ENCODE data around the gene UPK3BL1.
"Not testable (repeated sequence)": the region's sequence is repeated elsewhere in the genome, so short reads cannot be mapped to it uniquely, and the experiment has no call there.

UPK3BL1 gene

DNA sequence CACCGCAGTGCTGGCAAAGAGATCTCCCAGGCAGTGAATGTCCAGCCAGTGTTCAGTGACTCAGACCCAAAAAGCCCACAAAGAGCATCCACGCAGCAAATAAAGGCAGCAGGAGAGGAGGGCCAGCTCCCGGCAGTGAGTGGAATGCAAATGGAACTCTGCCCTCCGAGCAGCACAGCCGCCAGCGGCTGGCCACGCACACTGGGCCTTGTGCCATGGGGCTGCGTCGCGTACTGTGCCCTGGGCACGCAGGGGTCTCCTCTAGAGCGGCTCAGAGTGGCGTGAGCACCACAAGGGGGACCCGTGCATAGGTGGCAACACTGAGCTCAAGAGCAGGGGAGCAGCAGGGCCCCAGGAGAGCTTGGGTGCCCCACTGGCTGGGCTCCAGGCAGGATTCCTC is 24.9 kb upstream of the UPK3BL1 start:
- H3K36me3 ChIP-seq (ENCODE audit: control insufficient read depth in 2 of 2, insufficient read depth in 1 of 2, low read length in 2 of 2); H3K9me3 ChIP-seq (ENCODE audit: control insufficient read depth, insufficient read depth, low read depth, low read length); H3K27ac ChIP-seq (ENCODE audit: extremely low read depth, low read depth, low read length); H3K4me1 ChIP-seq (ENCODE audit: control insufficient read depth, insufficient read depth, low read length); POLR2A ChIA-PET; CTCF ChIA-PET; H3K4me3 ChIP-seq (ENCODE audit: low read depth, low read length): not testable (repeated sequence)

GRCh38 chr7:102666850-102667249 is 24.3 kb upstream of the UPK3BL1 start:
- H3K4me1 ChIP-seq (ENCODE audit: control insufficient read depth, insufficient read depth, low read length); H3K27ac ChIP-seq (ENCODE audit: extremely low read depth, low read depth, low read length); H3K36me3 ChIP-seq (ENCODE audit: control insufficient read depth in 2 of 2, insufficient read depth in 1 of 2, low read length in 2 of 2); H3K4me3 ChIP-seq (ENCODE audit: low read depth, low read length); CTCF ChIA-PET; POLR2A ChIA-PET; H3K9me3 ChIP-seq (ENCODE audit: control insufficient read depth, insufficient read depth, low read depth, low read length): not testable (repeated sequence)

- H3K4me1 ChIP-seq (ENCODE audit: control insufficient read depth, insufficient read depth, low read length); H3K27ac ChIP-seq (ENCODE audit: extremely low read depth, low read depth, low read length); H3K4me3 ChIP-seq (ENCODE audit: low read depth, low read length); H3K36me3 ChIP-seq (ENCODE audit: control insufficient read depth in 2 of 2, insufficient read depth in 1 of 2, low read length in 2 of 2); CTCF ChIA-PET; POLR2A ChIA-PET; H3K9me3 ChIP-seq (ENCODE audit: control insufficient read depth, insufficient read depth, low read depth, low read length): not testable (repeated sequence)
Measured at GRCh38 chr7:102664765-102665164, 22.2 kb upstream of the UPK3BL1 start.

GRCh38 chr7:102649924-102650323 is 7.3 kb upstream of the UPK3BL1 start, which contains the start of gene SPDYE2B:
Gene SPDYE2B (plus strand): TSS chr7:102650319. CDS start chr7:102652349, 2,030 bp downstream.
- H3K36me3 ChIP-seq (ENCODE audit: control insufficient read depth in 2 of 2, insufficient read depth in 1 of 2, low read length in 2 of 2); H3K27ac ChIP-seq (ENCODE audit: extremely low read depth, low read depth, low read length); POLR2A ChIA-PET; H3K4me1 ChIP-seq (ENCODE audit: control insufficient read depth, insufficient read depth, low read length); H3K9me3 ChIP-seq (ENCODE audit: control insufficient read depth, insufficient read depth, low read depth, low read length); CTCF ChIA-PET; H3K4me3 ChIP-seq (ENCODE audit: low read depth, low read length): not testable (repeated sequence)

GRCh38 chr7:102647813-102648212 is 5.2 kb upstream of the UPK3BL1 start:
- H3K4me3 ChIP-seq (ENCODE audit: low read depth, low read length); H3K9me3 ChIP-seq (ENCODE audit: control insufficient read depth, insufficient read depth, low read depth, low read length); H3K36me3 ChIP-seq (ENCODE audit: control insufficient read depth in 2 of 2, insufficient read depth in 1 of 2, low read length in 2 of 2); H3K4me1 ChIP-seq (ENCODE audit: control insufficient read depth, insufficient read depth, low read length); H3K27ac ChIP-seq (ENCODE audit: extremely low read depth, low read depth, low read length); CTCF ChIA-PET; POLR2A ChIA-PET: not testable (repeated sequence)

- H3K4me1 ChIP-seq (ENCODE audit: control insufficient read depth, insufficient read depth, low read length); H3K36me3 ChIP-seq (ENCODE audit: control insufficient read depth in 2 of 2, insufficient read depth in 1 of 2, low read length in 2 of 2); H3K27ac ChIP-seq (ENCODE audit: extremely low read depth, low read depth, low read length); CTCF ChIA-PET; H3K9me3 ChIP-seq (ENCODE audit: control insufficient read depth, insufficient read depth, low read depth, low read length); H3K4me3 ChIP-seq (ENCODE audit: low read depth, low read length); POLR2A ChIA-PET: not testable (repeated sequence)
Measured at GRCh38 chr7:102643404-102643803, 813 bp upstream of the UPK3BL1 start.

DNA sequence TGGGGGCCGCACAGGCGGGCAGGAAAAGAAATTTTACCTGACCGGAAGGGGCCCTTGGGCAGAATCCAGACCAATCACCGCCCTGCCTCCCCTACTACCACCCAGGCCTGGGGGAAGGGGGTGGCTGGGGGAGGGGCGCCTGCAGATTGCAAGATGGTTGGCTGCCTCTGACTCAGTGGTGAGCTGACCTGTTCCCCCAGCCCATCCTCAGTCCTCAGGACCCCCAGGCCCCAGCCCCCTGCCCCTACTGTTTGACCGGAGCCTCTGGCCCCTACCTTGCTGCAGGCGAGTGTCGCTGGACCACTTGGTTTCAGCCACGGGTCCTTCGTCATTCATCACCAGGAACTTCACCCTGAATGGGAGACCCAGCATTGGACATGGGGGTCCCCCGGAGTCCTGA is 3.7 kb downstream of the UPK3BL1 start:
- H3K9me3 ChIP-seq (ENCODE audit: control insufficient read depth, insufficient read depth, low read depth, low read length); H3K27ac ChIP-seq (ENCODE audit: extremely low read depth, low read depth, low read length); H3K4me1 ChIP-seq (ENCODE audit: control insufficient read depth, insufficient read depth, low read length); H3K36me3 ChIP-seq (ENCODE audit: control insufficient read depth in 2 of 2, insufficient read depth in 1 of 2, low read length in 2 of 2); POLR2A ChIA-PET; H3K4me3 ChIP-seq (ENCODE audit: low read depth, low read length); CTCF ChIA-PET: not testable (repeated sequence)

DNA sequence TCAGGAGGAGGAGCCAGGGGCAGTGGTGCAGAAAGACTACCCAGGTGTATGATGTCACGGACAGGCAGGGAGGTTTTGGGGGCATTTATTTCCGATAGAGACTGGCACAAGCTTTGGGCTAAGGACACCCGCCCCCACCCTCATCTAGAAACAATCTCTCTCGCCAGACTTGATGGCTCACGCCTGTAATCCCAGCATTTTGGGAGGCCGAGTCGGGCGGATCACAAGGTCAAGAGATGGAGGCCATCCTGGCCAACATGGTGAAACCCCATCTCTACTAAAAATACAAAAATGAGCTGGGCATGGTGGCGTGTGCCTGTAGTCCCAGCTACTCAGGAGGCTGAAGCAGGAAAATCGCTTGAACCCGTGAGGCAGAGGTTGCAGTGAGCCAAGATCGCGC is 5.6 kb downstream of the UPK3BL1 start:
- POLR2A ChIA-PET; H3K9me3 ChIP-seq (ENCODE audit: control insufficient read depth, insufficient read depth, low read depth, low read length); H3K4me3 ChIP-seq (ENCODE audit: low read depth, low read length); CTCF ChIA-PET; H3K36me3 ChIP-seq (ENCODE audit: control insufficient read depth in 2 of 2, insufficient read depth in 1 of 2, low read length in 2 of 2); H3K27ac ChIP-seq (ENCODE audit: extremely low read depth, low read depth, low read length); H3K4me1 ChIP-seq (ENCODE audit: control insufficient read depth, insufficient read depth, low read length): not testable (repeated sequence)

- H3K4me1 ChIP-seq (ENCODE audit: control insufficient read depth, insufficient read depth, low read length); CTCF ChIA-PET; POLR2A ChIA-PET; H3K36me3 ChIP-seq (ENCODE audit: control insufficient read depth in 2 of 2, insufficient read depth in 1 of 2, low read length in 2 of 2); H3K9me3 ChIP-seq (ENCODE audit: control insufficient read depth, insufficient read depth, low read depth, low read length); H3K4me3 ChIP-seq (ENCODE audit: low read depth, low read length); H3K27ac ChIP-seq (ENCODE audit: extremely low read depth, low read depth, low read length): not testable (repeated sequence)
Measured at GRCh38 chr7:102635354-102635753, 7.2 kb downstream of the UPK3BL1 start.

DNA sequence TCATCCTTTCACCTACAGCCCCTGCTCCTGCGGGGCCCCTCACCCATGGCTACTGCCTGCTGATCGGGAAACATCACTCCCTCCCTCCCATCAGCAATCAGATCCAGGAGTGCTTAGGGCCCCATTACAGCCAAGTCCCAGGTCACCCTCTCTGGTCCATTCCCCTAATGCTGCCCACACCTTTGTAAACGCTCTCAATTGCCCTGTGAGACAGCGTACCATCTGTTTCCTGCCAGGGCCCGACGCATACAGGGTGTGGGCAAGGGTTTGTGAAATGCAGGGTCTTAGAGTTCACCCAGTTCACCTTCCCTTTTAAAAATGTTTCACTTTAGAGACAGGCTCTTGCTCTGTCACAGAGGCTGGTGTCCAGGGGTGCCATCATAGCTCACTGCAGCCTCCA is 8.3 kb downstream of the UPK3BL1 start:
- H3K9me3 ChIP-seq (ENCODE audit: control insufficient read depth, insufficient read depth, low read depth, low read length); H3K36me3 ChIP-seq (ENCODE audit: control insufficient read depth in 2 of 2, insufficient read depth in 1 of 2, low read length in 2 of 2); CTCF ChIA-PET; H3K4me1 ChIP-seq (ENCODE audit: control insufficient read depth, insufficient read depth, low read length); H3K4me3 ChIP-seq (ENCODE audit: low read depth, low read length); H3K27ac ChIP-seq (ENCODE audit: extremely low read depth, low read depth, low read length); POLR2A ChIA-PET: not testable (repeated sequence)

- POLR2A ChIA-PET; H3K4me1 ChIP-seq (ENCODE audit: control insufficient read depth, insufficient read depth, low read length); H3K4me3 ChIP-seq (ENCODE audit: low read depth, low read length); CTCF ChIA-PET; H3K9me3 ChIP-seq (ENCODE audit: control insufficient read depth, insufficient read depth, low read depth, low read length); H3K36me3 ChIP-seq (ENCODE audit: control insufficient read depth in 2 of 2, insufficient read depth in 1 of 2, low read length in 2 of 2); H3K27ac ChIP-seq (ENCODE audit: extremely low read depth, low read depth, low read length): not testable (repeated sequence)
Measured at GRCh38 chr7:102630622-102631021, 12.0 kb downstream of the UPK3BL1 start.

- H3K27ac ChIP-seq (ENCODE audit: extremely low read depth, low read depth, low read length); H3K4me1 ChIP-seq (ENCODE audit: control insufficient read depth, insufficient read depth, low read length); CTCF ChIA-PET; H3K9me3 ChIP-seq (ENCODE audit: control insufficient read depth, insufficient read depth, low read depth, low read length); H3K4me3 ChIP-seq (ENCODE audit: low read depth, low read length); POLR2A ChIA-PET; H3K36me3 ChIP-seq (ENCODE audit: control insufficient read depth in 2 of 2, insufficient read depth in 1 of 2, low read length in 2 of 2): not testable (repeated sequence)
Measured at GRCh38 chr7:102627271-102627904, 15.2 kb downstream of the UPK3BL1 start.

Data from HEK293 (cell line).